H9 (cell line): Measurements from ENCODE around the gene SLC7A6. TPM values are rescaled to one million over a fixed set of nuclear protein-coding genes. Genes with fewer than 3 reads are reported as not detected.

ENCODE experiments used
- DNase-seq: peaks from one replicate; pipeline ENCODE4 v3.0.0-alpha.2; 2017
- H2AFZ ChIP-seq: one replicate; pipeline ENCODE4 v1.6.1; 2013; ENCODE audit warnings: mild to moderate bottlenecking, low read length, control low read depth, moderate library complexity
- H2AK5ac ChIP-seq: 2 replicates; pipeline ENCODE4 v1.6.1; 2013; ENCODE audit warnings: low read length, control low read depth, mixed read lengths; ENCODE audit not compliant: insufficient read length
- H2BK120ac ChIP-seq: one replicate; pipeline ENCODE4 v1.6.1; 2013; ENCODE audit warnings: low read depth, mild to moderate bottlenecking, low read length, control low read depth, inconsistent platforms; ENCODE audit not compliant: poor library complexity, severe bottlenecking
- H2BK12ac ChIP-seq: 2 replicates; pipeline ENCODE4 v1.6.1; 2013; ENCODE audit warnings: low read length, control low read depth, mixed read lengths, low read depth; ENCODE audit not compliant: insufficient read length
- H2BK15ac ChIP-seq: 2 replicates; pipeline ENCODE4 v1.6.1; 2013; ENCODE audit warnings: low read depth, low read length, control low read depth
- H2BK20ac ChIP-seq: one replicate; pipeline ENCODE4 v1.6.1; 2013; ENCODE audit warnings: low read depth, mild to moderate bottlenecking, low read length, control low read depth, inconsistent platforms; ENCODE audit not compliant: poor library complexity, severe bottlenecking
- H2BK5ac ChIP-seq: 2 replicates; pipeline ENCODE4 v1.6.1; 2013; ENCODE audit warnings: low read length, control low read depth, mixed read lengths; ENCODE audit not compliant: insufficient read length
- H3K14ac ChIP-seq: 2 replicates; pipeline ENCODE4 v1.6.1; 2013; ENCODE audit warnings: low read length, control low read depth; ENCODE audit not compliant: insufficient read depth
- H3K18ac ChIP-seq: 2 replicates; pipeline ENCODE4 v1.6.1; 2013; ENCODE audit warnings: low read depth, mild to moderate bottlenecking, mixed read lengths, low read length, control low read depth; ENCODE audit not compliant: insufficient read length
- H3K23ac ChIP-seq: 2 replicates; pipeline ENCODE4 v1.6.1; 2013; ENCODE audit warnings: low read length, control low read depth, mixed read lengths, low read depth; ENCODE audit not compliant: insufficient read length
- H3K23me2 ChIP-seq: 2 replicates; pipeline ENCODE4 v1.6.1; 2013; ENCODE audit warnings: low read depth, mild to moderate bottlenecking, mixed read lengths, low read length, control low read depth; ENCODE audit not compliant: insufficient read length, poor library complexity, severe bottlenecking
- H3K27ac ChIP-seq: 2 replicates; pipeline ENCODE4 v1.5.1; 2013; ENCODE audit warnings: low read length, control low read depth, mixed read lengths, low read depth; ENCODE audit not compliant: insufficient read length
- H3K27me3 ChIP-seq: 2 replicates; pipeline ENCODE4 v1.6.1; 2013; ENCODE audit warnings: low read length, control low read depth, inconsistent platforms; ENCODE audit not compliant: insufficient read depth
- H3K4ac ChIP-seq: 2 replicates; pipeline ENCODE4 v1.6.1; 2013; ENCODE audit warnings: low read depth, mild to moderate bottlenecking, control low read depth, inconsistent platforms, low read length, moderate library complexity
- H3K4me1 ChIP-seq: 2 replicates; pipeline ENCODE4 v1.6.1; 2013; ENCODE audit warnings: low read length, control low read depth, inconsistent platforms; ENCODE audit not compliant: insufficient read depth
- H3K4me2 ChIP-seq: 2 replicates; pipeline ENCODE4 v1.6.1; 2013; ENCODE audit warnings: low read length, control low read depth, mixed read lengths; ENCODE audit not compliant: insufficient read length, insufficient read depth
- H3K56ac ChIP-seq: 2 replicates; pipeline ENCODE4 v1.6.1; 2013; ENCODE audit warnings: low read depth, mild to moderate bottlenecking, mixed read lengths, low read length, control low read depth; ENCODE audit not compliant: insufficient read length
- H3K79me1 ChIP-seq: 2 replicates; pipeline ENCODE4 v1.6.1; 2013; ENCODE audit warnings: low read depth, mild to moderate bottlenecking, moderate library complexity, low read length, control low read depth, inconsistent platforms; ENCODE audit not compliant: insufficient read depth, poor library complexity, severe bottlenecking
- H3K79me2 ChIP-seq: 2 replicates; pipeline ENCODE4 v1.6.1; 2013; ENCODE audit warnings: low read length, control low read depth, inconsistent platforms; ENCODE audit not compliant: insufficient read depth
- H3K9ac ChIP-seq: 2 replicates; pipeline ENCODE4 v1.6.1; 2013; ENCODE audit warnings: low read length, control low read depth, mixed read lengths; ENCODE audit not compliant: insufficient read length; ENCODE audit errors: extremely low read depth
- H3K9me3 ChIP-seq: one replicate; pipeline ENCODE4 v1.6.1; 2013; ENCODE audit warnings: low read depth, low read length, inconsistent platforms; ENCODE audit not compliant: control insufficient read depth
- H3T11ph ChIP-seq: one replicate; pipeline ENCODE4 v1.6.1; 2013; ENCODE audit warnings: mild to moderate bottlenecking, low read length, control low read depth, inconsistent platforms
- H4K20me1 ChIP-seq: one replicate; pipeline ENCODE4 v1.6.1; 2013; ENCODE audit not compliant: control insufficient read depth, insufficient read length, insufficient read depth
- H4K5ac ChIP-seq: 2 replicates; pipeline ENCODE4 v1.6.1; 2013; ENCODE audit warnings: low read depth, mild to moderate bottlenecking, mixed read lengths, low read length, control low read depth; ENCODE audit not compliant: insufficient read length
- H4K8ac ChIP-seq: replicated peaks from 2 replicates; pipeline ENCODE4 v1.6.1; 2013; ENCODE audit warnings: low read length, control low read depth, mixed read lengths, low read depth; ENCODE audit not compliant: insufficient read length
- H4K91ac ChIP-seq: 2 replicates; pipeline ENCODE4 v1.6.1; 2013; ENCODE audit warnings: low read depth, mild to moderate bottlenecking, moderate library complexity, mixed read lengths, low read length, control low read depth; ENCODE audit not compliant: insufficient read length
- H3K27ac Mint-ChIP-seq, 3 experiments: 2 replicates in 2 of 3; 3 replicates in 1 of 3; pipeline ENCODE4 v1.8.0; 2020 to 2021; ENCODE audit warnings: mixed read lengths in 3 of 3, mild to moderate bottlenecking in 1 of 3, moderate library complexity in 1 of 3
- H3K27me3 Mint-ChIP-seq: 2 replicates; pipeline ENCODE4 v1.8.0; 2021; ENCODE audit warnings: low read depth, mild to moderate bottlenecking, moderate library complexity, mixed read lengths
- H3K36me3 Mint-ChIP-seq, 3 experiments: 2 replicates in 2 of 3; 3 replicates in 1 of 3; pipeline ENCODE4 v1.8.0; 2020 to 2021; ENCODE audit warnings: low read depth in 3 of 3, mixed read lengths in 3 of 3; ENCODE audit not compliant: insufficient read depth in 1 of 3
- H3K4me1 Mint-ChIP-seq, 2 experiments: 2 replicates each; pipeline ENCODE4 v1.8.0; 2020; ENCODE audit warnings: mixed read lengths in 2 of 2
- H3K4me3 Mint-ChIP-seq, 2 experiments: 2 replicates in 1 of 2; 3 replicates in 1 of 2; pipeline ENCODE4 v1.8.0; 2020 to 2021; ENCODE audit warnings: mild to moderate bottlenecking in 2 of 2, mixed read lengths in 2 of 2, moderate library complexity in 1 of 2
- H3K9me3 Mint-ChIP-seq, 2 experiments: 2 replicates in 1 of 2; 3 replicates in 1 of 2; pipeline ENCODE4 v1.8.0; 2020; ENCODE audit warnings: mild to moderate bottlenecking in 2 of 2, mixed read lengths in 2 of 2, moderate library complexity in 1 of 2
- CTCF ChIP-seq: fragments of 200-600 bp; sonication (generic); conservative IDR thresholded peaks from 3 replicates; pipeline ENCODE4 v1.8.0; 2021; ENCODE audit warnings: antibody characterized with exemption, mild to moderate bottlenecking
- WGBS: extraction: QIAGEN DNeasy Blood & Tissue Kit; methylation state at CpG from one replicate; pipeline ENCODE4 v1.1.7; 2013; ENCODE audit warnings: missing lambda C conversion rate, low lambda C conversion rate, mixed read lengths; ENCODE audit not compliant: insufficient read length; ENCODE audit errors: extremely low coverage; 5-methylcytosine and 5-hydroxymethylcytosine counted together
- total RNA-seq: library from RNA; stranded (reverse); gene quantifications from 2 replicates; pipeline ENCODE4 v1.2.1, GENCODE V29; 2021

SLC7A6 gene
- total RNA-seq, 1 experiment from 2014 or later, result 21.1 TPM

- H3K14ac ChIP-seq, result no peak overlapping the region
- no peak overlapping the region for H3K4me3 Mint-ChIP-seq
These were observed 49.6 kb upstream of the SLC7A6 start for GRCh38 chr16:68214726-68215125.

More at GRCh38 chr16:68214726-68215125, 49.6 kb upstream of the SLC7A6 start:
- peaks cover 0 to 3% (median 0%) of the 10 kb centered on the region in 3 experiments; a peak in 2 of 7 replicates for H3K36me3 Mint-ChIP-seq
- no peaks in the 10 kb centered on the region for H3K27me3 Mint-ChIP-seq
- no peaks in the 10 kb centered on the region for H3K4me1 ChIP-seq
- H3K23ac ChIP-seq, result no peak overlapping the region
- no peaks in the 10 kb centered on the region for H3K9me3 Mint-ChIP-seq
- H3K23me2 ChIP-seq, result no peaks in the 10 kb centered on the region
- H4K91ac ChIP-seq, result no peak overlapping the region
- H2BK20ac ChIP-seq, result no peak overlapping the region
- no peaks in the 10 kb centered on the region for H3K9me3 ChIP-seq
- TF ChIP-seq CTCF, result no peak
- H2BK15ac ChIP-seq, result no peak overlapping the region
- H3K79me1 ChIP-seq, result no peaks in the 10 kb centered on the region
- H2BK12ac ChIP-seq, result no peak overlapping the region
- H3K56ac ChIP-seq, result no peak overlapping the region
- H3T11ph ChIP-seq, result no peak overlapping the region
- H2BK5ac ChIP-seq, result no peak overlapping the region
- no peak overlapping the region for H3K4me2 ChIP-seq
- H3K18ac ChIP-seq, result no peak overlapping the region
- H4K8ac ChIP-seq, result no peak overlapping the region
- no peak for DNase-seq
- H3K27ac Mint-ChIP-seq, result no peak overlapping the region
- no peak overlapping the region for H2BK120ac ChIP-seq
- no peaks in the 10 kb centered on the region for H4K20me1 ChIP-seq
- no peaks in the 10 kb centered on the region for H3K27me3 ChIP-seq
- H3K4me1 Mint-ChIP-seq, result no peaks in the 10 kb centered on the region
- no peak overlapping the region for H4K5ac ChIP-seq
- no peak overlapping the region for H2AFZ ChIP-seq
- no CpG with 5 or more reads among the region's 3 CpGs for WGBS
- H3K9ac ChIP-seq, result no peak overlapping the region
- H2AK5ac ChIP-seq, result no peak overlapping the region
- no peak overlapping the region for H3K4ac ChIP-seq
- no peaks in the 10 kb centered on the region for H3K79me2 ChIP-seq
- no peak overlapping the region for H3K27ac ChIP-seq
